ENCODE results near the gene ZDHHC6.
"Not testable (repeated sequence)": the region's sequence is repeated elsewhere in the genome, so short reads cannot be mapped to it uniquely, and the experiment has no call there.

Gene ZDHHC6

DNA sequence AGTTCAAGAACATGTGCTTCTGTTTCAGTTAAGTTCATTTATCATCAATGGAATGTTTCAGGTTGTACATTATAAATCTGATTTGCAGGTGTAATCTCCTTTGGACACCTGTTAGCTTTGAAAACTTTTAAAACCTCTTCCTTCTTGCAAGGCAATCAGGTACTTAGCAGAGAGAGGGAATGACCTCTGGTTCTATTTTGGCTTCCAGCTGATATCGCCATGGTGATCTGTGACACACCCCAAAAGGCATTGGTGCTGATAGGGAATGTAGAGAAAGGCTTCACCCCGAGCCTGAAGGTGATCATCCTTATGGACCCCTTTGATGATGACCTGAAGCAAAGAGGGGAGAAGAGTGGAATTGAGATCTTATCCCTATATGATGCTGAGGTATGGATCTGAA is 37.4 kb downstream of the ZDHHC6 start:
- no peak overlapping the region for H3K4me3 ChIP-seq (replicated peaks; ENCODE audit: low read depth, low read length)
- TF ChIP-seq, protein P1, sequence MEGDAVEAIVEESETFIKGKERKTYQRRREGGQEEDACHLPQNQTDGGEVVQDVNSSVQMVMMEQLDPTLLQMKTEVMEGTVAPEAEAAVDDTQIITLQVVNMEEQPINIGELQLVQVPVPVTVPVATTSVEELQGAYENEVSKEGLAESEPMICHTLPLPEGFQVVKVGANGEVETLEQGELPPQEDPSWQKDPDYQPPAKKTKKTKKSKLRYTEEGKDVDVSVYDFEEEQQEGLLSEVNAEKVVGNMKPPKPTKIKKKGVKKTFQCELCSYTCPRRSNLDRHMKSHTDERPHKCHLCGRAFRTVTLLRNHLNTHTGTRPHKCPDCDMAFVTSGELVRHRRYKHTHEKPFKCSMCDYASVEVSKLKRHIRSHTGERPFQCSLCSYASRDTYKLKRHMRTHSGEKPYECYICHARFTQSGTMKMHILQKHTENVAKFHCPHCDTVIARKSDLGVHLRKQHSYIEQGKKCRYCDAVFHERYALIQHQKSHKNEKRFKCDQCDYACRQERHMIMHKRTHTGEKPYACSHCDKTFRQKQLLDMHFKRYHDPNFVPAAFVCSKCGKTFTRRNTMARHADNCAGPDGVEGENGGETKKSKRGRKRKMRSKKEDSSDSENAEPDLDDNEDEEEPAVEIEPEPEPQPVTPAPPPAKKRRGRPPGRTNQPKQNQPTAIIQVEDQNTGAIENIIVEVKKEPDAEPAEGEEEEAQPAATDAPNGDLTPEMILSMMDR (IDR thresholded peaks at IDR 0.05; ENCODE audit: low read length, missing control alignments): no peak
- no peak for DNase-seq (ENCODE audit: low read depth)

DNA sequence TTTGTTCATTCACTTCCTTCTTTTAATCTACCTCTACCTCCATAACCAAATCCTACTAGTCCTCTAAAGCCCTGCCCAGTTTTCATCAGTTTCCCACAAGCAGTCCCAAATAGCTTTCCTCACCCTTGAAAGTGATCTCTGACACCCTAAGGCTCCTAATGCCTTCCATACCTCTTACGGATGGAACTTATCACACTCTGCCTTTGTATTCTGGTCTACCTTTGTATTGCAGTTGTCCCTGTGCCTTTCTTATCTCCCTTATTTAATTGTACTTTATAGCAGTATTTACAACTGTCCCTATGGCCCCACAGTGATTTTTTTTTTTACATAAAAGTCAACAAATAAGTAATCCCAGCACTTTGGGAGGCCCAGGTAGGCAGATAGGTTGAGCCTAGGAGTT is 39.0 kb downstream of the ZDHHC6 start:
- no peak overlapping the region for H3K4me3 ChIP-seq (replicated peaks; ENCODE audit: low read depth, low read length)
- no peak for DNase-seq (ENCODE audit: low read depth)
- TF ChIP-seq, protein P1 (IDR thresholded peaks at IDR 0.05; ENCODE audit: low read length, missing control alignments): no peak

DNA sequence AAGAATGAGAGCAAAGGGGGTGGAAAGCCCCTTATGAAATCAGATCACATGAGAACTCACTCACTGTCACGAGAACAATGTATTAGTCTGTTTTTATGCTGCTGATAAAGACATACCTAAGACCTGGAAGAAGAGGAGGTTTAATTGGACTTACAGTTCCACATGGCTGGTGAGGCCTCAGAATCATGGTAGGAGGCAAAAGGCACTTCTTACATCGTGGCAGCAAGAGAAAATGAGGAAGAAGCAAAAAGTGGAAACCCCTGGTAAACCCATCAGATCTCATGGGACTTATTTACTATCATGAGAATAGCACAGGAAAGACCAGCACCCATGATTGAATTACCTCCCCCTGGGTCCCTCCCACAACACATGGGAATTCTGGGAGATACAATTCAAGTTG is 39.9 kb downstream of the ZDHHC6 start:
- H3K4me3 ChIP-seq (replicated peaks; ENCODE audit: low read depth, low read length); DNase-seq (ENCODE audit: low read depth): not testable (repeated sequence)

DNA sequence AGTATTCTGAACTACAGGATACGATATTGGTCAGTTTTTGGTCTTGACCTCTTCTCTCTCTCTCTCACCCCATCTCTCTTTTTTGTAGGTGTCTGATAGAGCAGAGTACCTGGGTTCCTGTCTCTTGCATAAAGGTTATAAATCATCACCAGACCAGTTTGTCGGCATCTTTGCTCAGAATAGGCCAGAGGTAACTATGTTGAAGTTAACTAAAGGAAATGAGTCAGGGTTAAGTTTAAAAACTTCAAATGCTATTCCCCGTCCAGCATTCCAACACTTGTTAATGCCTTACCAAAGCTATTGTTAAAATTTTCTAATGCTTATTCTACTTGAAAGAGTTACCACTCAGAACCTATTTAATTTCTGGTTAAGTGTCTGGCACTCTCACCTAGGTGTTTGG is 42.1 kb downstream of the ZDHHC6 start:
- no peak overlapping the region for H3K4me3 ChIP-seq (replicated peaks; ENCODE audit: low read depth, low read length)
- TF ChIP-seq, protein P1 (IDR thresholded peaks at IDR 0.05; ENCODE audit: low read length, missing control alignments): no peak
- peak; percentile 4 for DNase-seq (ENCODE audit: low read depth)

DNA sequence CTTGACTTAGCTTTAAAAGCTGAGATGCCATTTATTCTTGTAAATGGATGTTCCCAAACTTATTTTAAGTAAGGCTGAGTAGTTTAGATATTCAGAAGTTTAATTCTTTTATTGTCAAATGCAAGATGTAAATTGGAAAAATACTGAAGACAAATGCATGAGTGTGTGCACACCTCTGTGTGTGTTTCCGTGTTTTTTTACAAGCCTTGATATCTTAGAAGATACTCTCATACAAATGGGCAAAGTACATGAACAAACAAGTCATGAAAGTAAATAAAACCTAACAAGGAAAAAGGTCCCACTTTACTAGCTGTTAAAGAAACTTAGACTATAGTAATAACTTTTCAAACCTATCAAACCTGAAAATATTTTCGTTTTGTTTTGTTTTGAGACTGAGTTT is 43.8 kb downstream of the ZDHHC6 start:
- H3K4me3 ChIP-seq (replicated peaks; ENCODE audit: low read depth, low read length): no peak overlapping the region
- no peak for DNase-seq (ENCODE audit: low read depth)
- TF ChIP-seq, protein P1 (IDR thresholded peaks at IDR 0.05; ENCODE audit: low read length, missing control alignments): no peak

DNA sequence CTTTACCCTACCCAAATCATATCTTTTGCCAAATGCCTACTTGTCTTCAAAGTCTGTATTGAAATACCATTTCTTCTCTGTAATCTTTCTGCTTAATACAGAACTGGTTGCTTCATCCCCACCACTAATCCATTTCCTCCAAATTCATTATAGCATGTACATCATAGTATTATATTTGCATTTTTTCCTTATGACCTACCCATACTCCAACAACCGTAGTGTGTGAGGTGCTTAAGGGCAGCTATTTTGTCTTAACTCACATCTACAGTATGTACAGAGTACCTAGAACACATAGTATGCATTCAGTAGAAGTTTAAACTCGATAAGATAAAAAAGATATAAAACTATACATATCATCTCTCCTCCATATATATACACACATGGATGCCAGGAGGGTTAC is 49.1 kb downstream of the ZDHHC6 start:
- H3K4me3 ChIP-seq (replicated peaks; ENCODE audit: low read depth, low read length): no peak overlapping the region
- TF ChIP-seq, protein P1 (IDR thresholded peaks at IDR 0.05; ENCODE audit: low read length, missing control alignments): no peak
- DNase-seq (ENCODE audit: low read depth): no peak

DNA sequence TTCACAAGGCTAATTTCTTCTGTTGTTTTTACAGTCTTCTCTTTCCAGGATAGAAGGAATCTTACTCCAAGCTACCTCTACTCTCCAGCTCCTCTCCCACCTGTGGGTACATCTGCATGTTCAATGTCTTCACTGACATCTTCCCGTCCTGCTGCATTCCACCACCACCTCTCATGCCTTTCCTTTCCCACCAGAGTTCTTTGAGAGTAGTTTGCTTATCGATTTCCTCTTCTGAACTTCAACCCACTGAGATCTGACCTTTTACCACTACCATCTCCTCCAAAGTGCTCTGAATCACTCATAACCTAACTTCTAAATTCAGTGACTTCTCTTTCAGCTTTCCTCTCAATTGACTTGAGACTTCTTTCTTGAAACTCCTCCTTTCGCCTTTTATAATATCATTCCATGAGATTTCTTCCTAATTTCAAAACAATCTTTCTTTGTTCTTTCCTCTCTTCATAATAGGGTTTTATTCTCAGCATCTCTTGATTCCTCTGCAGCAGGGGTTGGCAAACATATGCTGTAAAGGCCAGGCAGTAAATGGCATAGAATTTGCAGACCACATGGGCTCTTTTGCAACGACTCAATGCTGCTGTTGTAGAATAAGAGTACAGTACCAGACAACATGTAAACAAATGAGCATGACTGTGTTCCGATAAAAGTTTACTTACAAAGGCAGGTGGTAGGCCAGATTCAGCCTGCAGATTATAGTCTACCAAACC is 50.7 kb downstream of the ZDHHC6 start:
- no peak overlapping the region for H3K4me3 ChIP-seq (replicated peaks; ENCODE audit: low read depth, low read length)
- TF ChIP-seq, protein P1 (IDR thresholded peaks at IDR 0.05; ENCODE audit: low read length, missing control alignments): no peak
- DNase-seq (ENCODE audit: low read depth): no peak

Data from fibroblast of pulmonary artery (primary cell).